PC-3 (cell line): ENCODE data around the gene LYPD3. TPM values are rescaled to one million over a fixed set of nuclear protein-coding genes. Genes with fewer than 3 reads are reported as not detected.
"Not testable (repeated sequence)": the region's sequence is repeated elsewhere in the genome, so short reads cannot be mapped to it uniquely, and the experiment has no call there.

Experiments used
- ATAC-seq: fragments of 200-7000 bp; cut with Tn5 transposase; 2 replicates; pipeline ENCODE4 v1.9.1; 2020; ENCODE audit warnings: mild to moderate bottlenecking, moderate library complexity
- BruUV-seq: library from RNA; stranded (reverse); fragments of 400-500 nt; replicated peaks from 2 replicates; lab custom pipeline; 2021; lab: Mats Ljungman, UMichigan
- CTCF ChIA-PET: fragments of 300-600 bp; sonication (Branson Sonifier 250); formaldehyde crosslinking; loops from one replicate; lab custom pipeline; 2022; ENCODE audit warnings: antibody characterized with exemption; lab: Charles Lee
- POLR2A ChIA-PET: fragments of 300-600 bp; sonication (Branson Sonifier 250); formaldehyde crosslinking; loops from one replicate; lab custom pipeline; 2022; ENCODE audit warnings: antibody characterized with exemption; ENCODE audit not compliant: unreplicated experiment; lab: Charles Lee
- DNase-seq: peaks from one replicate; pipeline ENCODE4 v3.0.0-alpha.2; 2015
- H2AFZ ChIP-seq: fragments of 300-600 bp; sonication (generic); 2 replicates; pipeline ENCODE4 v1.6.0; 2016; ENCODE audit warnings: antibody characterized with exemption, low read length
- H3F3A ChIP-seq: fragments of 300-600 bp; sonication (generic); one replicate; pipeline ENCODE4 v1.6.0; 2017; ENCODE audit warnings: antibody characterized with exemption, low read length, control low read depth, mild to moderate bottlenecking; ENCODE audit not compliant: unreplicated experiment
- H3K27ac ChIP-seq: fragments of 300-600 bp; sonication (generic); 2 replicates; pipeline ENCODE4 v1.5.1; 2016; ENCODE audit warnings: mild to moderate bottlenecking, low read length
- H3K27me3 ChIP-seq: fragments of 300-600 bp; sonication (generic); 2 replicates; pipeline ENCODE4 v1.6.1; 2016; ENCODE audit warnings: low read length, mixed read lengths
- H3K36me3 ChIP-seq: fragments of 300-600 bp; sonication (generic); 2 replicates; pipeline ENCODE4 v1.6.1; 2016; ENCODE audit warnings: low read depth, mixed run types, low read length, mixed read lengths
- H3K4me1 ChIP-seq: fragments of 300-600 bp; sonication (generic); 2 replicates; pipeline ENCODE4 v1.5.1; 2016; ENCODE audit warnings: low read length; ENCODE audit not compliant: insufficient read depth
- H3K4me2 ChIP-seq: fragments of 300-600 bp; sonication (generic); 2 replicates; pipeline ENCODE4 v1.6.0; 2016; ENCODE audit warnings: low read length
- H3K4me3 ChIP-seq: fragments of 300-600 bp; sonication (generic); 2 replicates; pipeline ENCODE4 v1.5.1; 2016; ENCODE audit warnings: mild to moderate bottlenecking, low read length, mixed read lengths
- H3K79me2 ChIP-seq: fragments of 300-600 bp; sonication (generic); 2 replicates; pipeline ENCODE4 v1.6.1; 2017; ENCODE audit warnings: low read length, mixed read lengths
- H3K9ac ChIP-seq: fragments of 300-600 bp; sonication (generic); 2 replicates; pipeline ENCODE4 v1.6.0; 2016; ENCODE audit warnings: mild to moderate bottlenecking, low read length
- H3K9me2 ChIP-seq: fragments of 300-600 bp; sonication (generic); replicated peaks from 2 replicates; pipeline ENCODE4 v1.6.1; 2016; ENCODE audit warnings: mixed run types, low read length, mixed read lengths
- H3K9me3 ChIP-seq: fragments of 300-600 bp; sonication (generic); 2 replicates; pipeline ENCODE4 v1.6.1; 2016; ENCODE audit warnings: low read length, mixed read lengths
- H4K20me1 ChIP-seq: fragments of 300-600 bp; sonication (generic); 2 replicates; pipeline ENCODE4 v1.6.1; 2016; ENCODE audit warnings: low read length, mixed read lengths
- CTCF ChIP-seq: fragments of 300-600 bp; sonication (generic); conservative IDR thresholded peaks from 2 replicates; pipeline ENCODE4 v1.5.1; 2017; ENCODE audit warnings: antibody characterized with exemption, low read depth, mild to moderate bottlenecking, low read length
- EZH2 ChIP-seq: fragments of 300-600 bp; sonication (generic); IDR thresholded peaks from one replicate; pipeline ENCODE4 v1.6.1; 2017; ENCODE audit warnings: antibody characterized with exemption, mild to moderate bottlenecking, low read length; ENCODE audit not compliant: unreplicated experiment
- EZH2phosphoT487 ChIP-seq: fragments of 300-600 bp; sonication (generic); IDR thresholded peaks from 2 replicates; pipeline ENCODE4 v1.6.1; 2018; ENCODE audit warnings: mild to moderate bottlenecking, antibody characterized with exemption, low read length, borderline replicate concordance
- intact Hi-C: fragments of 100-400 bp; cut with micrococcal nuclease; formaldehyde crosslinking; loops from 2 replicates; pipeline ENCODE4 v1.9.0; 2023
- total RNA-seq: library from RNA; depleted of rRNA; stranded (reverse); fragments of >200 nt; gene quantifications from 2 replicates; pipeline ENCODE4 v1.2.3, GENCODE V29; 2014

LYPD3 gene
- total RNA-seq, 1 experiment from 2014 or later = 16.8 TPM

- intact Hi-C loops = no loop called here
- Histone ChIP-seq H3K4me1 (peaks cover 20% of the 10 kb centered on the region), H3K4me2 (peak overlapping the region; percentile 83), H4K20me1 (no peaks in the 10 kb centered on the region), H3K9ac (peak overlapping the region; percentile 69), H3F3A (peaks cover 6% of the 10 kb centered on the region), H3K27me3 (no peaks in the 10 kb centered on the region), H3K36me3 (no peaks in the 10 kb centered on the region), H2AFZ (no peak overlapping the region), H3K79me2 (no peaks in the 10 kb centered on the region), H3K9me2 (no peaks in the 10 kb centered on the region), H3K9me3 (no peaks in the 10 kb centered on the region), H3K27ac (peak overlapping the region; percentile 97), H3K4me3 (peak overlapping the region; percentile 49)
- no peak for TF ChIP-seq CTCF
- TF ChIP-seq EZH2phosphoT487 = no peak
- no peak for TF ChIP-seq EZH2
- BruUV-seq = no TSS peak
- ChIA-PET CTCF (interaction anchor here (0.5 to 1.8 kb wide), 5 partner anchors 13 to 123 kb away, joined by 3 to 11 read pairs (median 3); no protein-coding TSS in a partner anchor), POLR2A (no interaction called here)
- DNase-seq (peak; percentile 67), ATAC-seq (peak; percentile 61)
These were observed 26.9 kb downstream of the LYPD3 start for GRCh38 chr19:43438291-43439031.

- peaks cover 6% of the 10 kb centered on the region for H3F3A ChIP-seq
- no peak overlapping the region for H3K9ac ChIP-seq
- no peaks in the 10 kb centered on the region for H3K9me2 ChIP-seq
- TF ChIP-seq EZH2phosphoT487 (no peak), CTCF (no peak), EZH2 (no peak)
- no peaks in the 10 kb centered on the region for H3K79me2 ChIP-seq
- BruUV-seq = no TSS peak
- H3K4me2 ChIP-seq = no peak overlapping the region; the same call in 1 of the 2 replicates
- no peaks in the 10 kb centered on the region for H4K20me1 ChIP-seq
- DNase-seq = no peak
- H3K36me3 ChIP-seq = no peaks in the 10 kb centered on the region
- H3K27me3 ChIP-seq = no peaks in the 10 kb centered on the region
- no peaks in the 10 kb centered on the region for H3K9me3 ChIP-seq
- POLR2A ChIA-PET = no interaction called here
- CTCF ChIA-PET = interaction anchor here (0.6 kb wide), 1 partner anchor 35 kb away, joined by 4 read pairs; no protein-coding TSS in a partner anchor
- no peak for ATAC-seq
- peak overlapping the region; percentile 97 for H3K27ac ChIP-seq
- H2AFZ ChIP-seq = no peak overlapping the region
- peaks cover 20% of the 10 kb centered on the region for H3K4me1 ChIP-seq
- no peak overlapping the region for H3K4me3 ChIP-seq
- intact Hi-C loops = no loop called here
These were observed 27.7 kb downstream of the LYPD3 start for GRCh38 chr19:43437712-43438111.

GRCh38 chr19:43437284-43437683 lies 28.1 kb downstream of the LYPD3 start:
- H3K27me3 ChIP-seq, H3K27ac ChIP-seq, H3K9me2 ChIP-seq, BruUV-seq, H3K4me2 ChIP-seq, DNase-seq, H3F3A ChIP-seq, H4K20me1 ChIP-seq, H3K36me3 ChIP-seq, H3K79me2 ChIP-seq, H3K9ac ChIP-seq, intact Hi-C loops, POLR2A ChIA-PET, H3K9me3 ChIP-seq, H2AFZ ChIP-seq, H3K4me3 ChIP-seq, ATAC-seq: not testable (repeated sequence)
- CTCF ChIA-PET = interaction anchor here (0.6 kb wide), 1 partner anchor 35 kb away, joined by 4 read pairs; no protein-coding TSS in a partner anchor
- peaks cover 20% of the 10 kb centered on the region for H3K4me1 ChIP-seq
